NCI-H1105 treated with DMSO at 0.1 percent for 48 hours (cell line): Measurements from ENCODE around the gene LOXL4.

Source experiments
- DNase-seq: peaks from one replicate; lab custom pipeline; 2025; lab: John Stamatoyannopoulos, UW

The LOXL4 gene

DNA sequence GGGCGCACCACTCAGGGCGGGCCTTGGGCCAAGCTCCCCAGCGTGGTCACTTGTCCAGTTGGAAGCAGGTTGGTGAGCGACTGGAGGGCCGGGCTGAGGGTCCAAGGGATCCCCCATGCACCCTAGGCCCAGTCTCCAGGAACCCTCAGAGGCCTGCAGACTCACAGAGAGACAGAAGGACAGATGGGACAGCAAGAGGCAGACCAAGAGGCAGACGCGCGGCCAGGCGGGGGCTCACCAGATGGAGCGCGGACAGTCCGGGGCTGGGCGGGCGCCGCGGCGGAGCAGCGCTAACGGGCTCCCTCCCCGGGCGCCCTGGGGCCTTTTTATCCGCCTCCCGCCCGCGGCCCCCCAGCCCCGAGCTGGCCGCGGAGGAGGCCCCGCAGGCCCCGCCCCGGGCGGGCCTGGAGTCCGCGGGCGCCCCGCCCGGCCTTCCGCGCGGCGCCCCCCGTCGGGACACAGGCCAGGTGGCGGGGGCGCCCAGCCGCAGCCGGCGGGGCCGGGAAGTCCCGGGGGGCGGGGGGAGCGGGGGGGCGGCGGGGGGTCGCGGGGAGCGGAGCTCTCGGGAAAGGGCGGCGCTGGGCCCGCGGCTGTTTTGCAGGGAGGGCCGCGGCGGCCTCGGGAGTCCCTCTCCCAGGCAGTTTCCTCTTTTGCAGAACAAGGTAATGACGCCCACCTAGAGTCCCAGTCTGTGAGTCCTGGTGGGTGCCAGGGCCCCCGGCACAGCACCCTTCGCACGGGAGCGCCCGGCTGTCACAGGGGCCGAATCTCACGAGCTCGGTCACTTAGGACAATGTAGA, at the start of gene LOXL4:
Gene LOXL4, minus strand, starts transcription at position 301 of the 800 bp plus-strand sequence. CDS start 5,175 bp downstream, outside the sequence.
- DNase-seq: no peak

DNA sequence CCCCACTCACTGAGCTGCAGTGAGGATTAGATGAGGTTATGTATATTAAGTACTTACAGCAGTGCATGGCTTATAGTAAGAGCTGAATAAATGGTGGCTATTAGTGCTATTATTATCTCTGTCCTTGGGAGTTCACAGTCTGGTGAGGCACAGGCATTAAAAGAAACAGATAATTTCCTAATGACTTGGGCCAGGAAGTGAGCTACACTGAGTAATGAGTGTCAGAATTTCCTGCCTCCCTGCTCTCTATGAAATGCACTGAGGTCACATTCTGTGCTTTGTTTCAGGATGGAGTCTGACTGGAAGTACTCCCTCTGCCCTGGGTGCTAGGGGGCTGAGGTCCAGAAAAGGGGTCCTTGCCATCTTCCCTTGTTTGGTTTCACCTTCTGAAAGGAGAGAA, 48.7 kb upstream of the LOXL4 start:
- DNase-seq: no peak

DNA sequence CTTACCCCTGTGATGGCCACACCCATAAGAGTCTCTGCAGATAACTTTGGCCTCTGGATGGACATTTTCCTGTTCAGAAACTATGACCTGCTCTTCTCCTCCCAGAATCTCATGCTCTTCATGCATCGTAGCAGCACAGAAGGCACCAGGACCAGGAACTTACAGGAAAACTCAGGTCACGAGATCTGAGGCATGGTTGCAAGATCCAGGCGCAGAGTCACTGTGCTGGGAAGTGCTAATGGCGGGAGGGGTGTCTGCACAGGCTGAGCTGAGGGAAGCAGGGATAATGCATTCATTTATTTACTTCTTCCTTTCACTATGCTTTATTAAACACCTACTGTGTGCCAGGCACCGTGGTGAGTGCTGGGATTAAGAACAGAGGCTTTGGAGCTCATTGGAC, 48.2 kb upstream of the LOXL4 start:
- no peak for DNase-seq

DNA sequence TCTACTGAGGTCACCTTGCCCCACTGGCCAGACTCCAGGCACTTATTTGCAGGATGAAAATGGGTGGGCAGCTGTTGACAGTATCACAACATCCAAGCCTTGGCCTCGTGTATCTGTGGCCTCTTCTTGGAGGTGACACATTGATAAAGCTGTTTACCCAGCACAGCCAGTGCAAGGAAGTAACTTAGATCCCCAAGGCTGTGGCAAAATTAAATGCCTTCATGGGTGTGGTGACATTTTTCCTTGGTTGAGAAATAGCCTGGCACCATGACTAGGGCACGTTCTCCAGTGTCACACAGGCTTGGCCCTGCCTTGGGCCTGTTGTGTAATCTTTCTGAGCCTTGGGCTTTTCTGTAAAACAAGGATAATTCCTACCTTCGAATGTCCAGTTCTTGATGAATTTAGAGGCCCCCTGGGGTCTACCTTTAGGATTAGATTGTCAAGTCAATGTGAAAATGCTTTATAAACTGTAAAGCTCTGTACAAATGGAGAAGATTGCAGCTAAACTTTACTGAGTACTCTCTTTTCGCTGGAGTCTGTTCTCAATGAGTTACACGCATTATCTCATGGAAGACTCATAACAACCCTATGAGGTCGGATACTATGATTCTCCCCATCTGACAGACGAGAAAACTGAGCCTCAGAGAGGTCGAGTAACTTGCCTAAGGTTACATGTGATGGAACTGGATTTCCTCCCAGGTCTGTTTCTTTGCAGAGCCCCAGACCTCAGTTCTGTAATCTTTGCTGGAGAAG, 46.7 kb upstream of the LOXL4 start:
- no peak for DNase-seq

DNA sequence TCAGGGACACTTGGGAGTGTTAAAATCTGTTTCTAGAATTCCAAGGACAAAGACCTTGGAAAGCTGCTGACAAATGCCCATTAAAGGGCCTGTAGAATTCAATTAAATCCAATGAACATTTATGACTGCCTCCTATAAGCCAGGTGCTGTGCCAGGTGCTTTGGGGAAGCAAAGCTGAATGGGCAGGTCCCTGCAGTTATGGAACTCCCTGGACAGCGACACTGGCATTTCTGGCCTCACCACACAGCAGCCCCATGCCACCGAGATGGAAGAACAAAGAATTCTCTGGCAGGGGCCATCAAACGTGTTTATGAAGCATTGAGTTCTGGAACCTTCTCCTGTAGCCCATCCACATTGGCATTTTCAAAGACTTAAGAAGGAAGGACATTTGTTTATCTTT, 45.6 kb upstream of the LOXL4 start:
- no peak for DNase-seq

DNA sequence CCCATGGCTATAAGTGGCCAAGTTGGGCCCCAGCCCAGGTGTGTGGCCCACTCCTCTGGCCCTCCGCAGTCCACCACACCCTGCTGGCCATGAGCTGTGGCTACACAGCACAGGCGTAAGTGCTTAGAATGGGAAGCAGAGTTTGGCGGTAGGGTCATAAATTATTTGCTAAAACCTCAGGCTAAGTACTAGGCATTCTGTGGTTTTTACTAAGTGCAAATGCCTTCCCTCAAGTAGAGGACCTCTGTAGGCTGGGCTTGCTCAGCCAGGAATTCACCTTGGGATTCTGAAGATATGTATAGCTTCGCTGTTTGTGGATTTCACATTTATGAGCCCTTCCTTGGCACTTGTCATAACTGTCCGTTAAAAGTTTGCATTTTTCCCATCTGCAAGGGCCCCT, 44.8 kb upstream of the LOXL4 start:
- no peak for DNase-seq

DNA sequence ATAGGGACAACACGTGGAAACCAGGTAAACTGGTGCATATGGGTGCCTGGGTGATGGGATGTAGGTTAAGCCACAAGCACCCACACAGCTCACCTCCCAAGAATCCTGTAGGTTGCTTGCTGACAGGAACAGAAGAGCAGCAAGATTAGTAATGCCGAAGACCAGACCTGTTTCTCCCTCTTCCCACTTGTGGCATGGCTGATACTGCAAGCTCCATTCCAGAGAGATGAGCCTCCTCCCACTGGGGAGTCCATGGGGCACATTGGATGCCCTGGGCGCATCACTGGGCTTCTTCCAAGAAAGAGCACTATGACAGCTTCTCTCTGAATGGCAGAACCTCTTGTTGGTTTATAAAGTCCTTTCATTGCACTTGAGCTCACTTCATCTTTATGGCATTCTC, 44.4 kb upstream of the LOXL4 start:
- DNase-seq: no peak

DNA sequence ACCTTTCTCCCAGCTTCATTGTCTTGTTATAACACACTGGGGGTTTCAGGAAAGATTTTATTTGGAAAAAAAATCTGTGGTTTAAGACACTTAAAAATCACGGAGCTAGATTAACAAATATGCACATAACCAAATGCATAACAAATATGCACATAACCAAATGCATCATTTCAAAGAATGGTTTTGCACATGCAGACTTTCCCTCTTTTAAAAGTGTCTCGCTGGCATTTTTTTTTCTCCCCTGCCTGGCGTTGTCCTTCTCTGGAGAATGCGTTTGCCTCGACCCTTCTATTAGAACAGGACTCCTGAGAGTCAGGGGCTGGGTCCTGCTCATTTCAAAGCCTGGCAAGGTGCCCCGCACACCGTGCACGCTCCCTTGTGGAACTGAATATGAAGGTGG, 42.7 kb upstream of the LOXL4 start:
- DNase-seq: no peak

DNA sequence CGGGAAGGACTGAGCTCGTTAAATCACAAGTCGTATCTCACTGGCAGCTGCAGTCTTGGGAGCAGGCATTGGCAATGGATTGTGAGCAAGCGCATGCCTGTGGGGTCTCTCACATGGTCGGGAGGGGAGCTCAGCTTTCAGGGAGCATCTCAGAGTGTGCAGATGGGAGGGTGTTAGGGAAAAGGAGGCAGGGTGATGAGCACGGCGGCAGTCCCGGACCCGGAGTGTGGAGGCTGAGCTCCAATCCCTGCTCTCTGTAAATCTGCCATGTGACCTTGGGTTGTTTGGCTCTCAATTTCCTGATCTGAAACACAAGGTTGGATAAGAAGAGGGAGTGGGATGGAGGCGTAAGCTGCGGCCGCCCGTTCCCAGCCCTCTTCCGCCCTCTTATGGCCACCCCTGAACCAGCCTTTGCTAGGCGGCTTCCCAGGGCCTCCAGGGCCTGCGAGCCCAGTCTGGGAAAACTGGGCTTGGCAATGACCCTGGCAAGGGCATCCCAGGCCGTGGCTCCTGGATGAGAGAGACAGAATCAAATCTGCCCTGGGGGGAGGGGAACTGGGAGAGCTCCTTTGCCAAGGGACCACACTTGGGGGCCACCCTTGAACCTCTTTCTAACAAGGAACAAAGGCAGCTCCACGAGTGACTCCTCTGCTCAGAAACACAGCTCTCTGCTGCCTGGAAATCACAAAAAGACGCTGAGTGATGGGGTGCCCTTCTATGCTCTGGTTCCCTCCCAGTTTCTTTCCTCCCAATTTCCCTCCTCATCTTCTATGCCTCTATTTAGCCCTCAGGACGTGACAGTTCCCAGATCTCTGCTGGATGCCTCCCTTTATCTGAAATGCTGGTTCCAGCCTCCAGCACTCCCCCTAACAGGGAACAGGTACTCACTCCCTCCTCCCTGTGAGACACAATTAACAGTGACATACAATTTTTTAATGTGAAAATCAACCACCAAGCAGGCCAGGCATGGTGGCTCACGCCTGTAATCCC, 41.7 kb upstream of the LOXL4 start:
- DNase-seq: no peak

DNA sequence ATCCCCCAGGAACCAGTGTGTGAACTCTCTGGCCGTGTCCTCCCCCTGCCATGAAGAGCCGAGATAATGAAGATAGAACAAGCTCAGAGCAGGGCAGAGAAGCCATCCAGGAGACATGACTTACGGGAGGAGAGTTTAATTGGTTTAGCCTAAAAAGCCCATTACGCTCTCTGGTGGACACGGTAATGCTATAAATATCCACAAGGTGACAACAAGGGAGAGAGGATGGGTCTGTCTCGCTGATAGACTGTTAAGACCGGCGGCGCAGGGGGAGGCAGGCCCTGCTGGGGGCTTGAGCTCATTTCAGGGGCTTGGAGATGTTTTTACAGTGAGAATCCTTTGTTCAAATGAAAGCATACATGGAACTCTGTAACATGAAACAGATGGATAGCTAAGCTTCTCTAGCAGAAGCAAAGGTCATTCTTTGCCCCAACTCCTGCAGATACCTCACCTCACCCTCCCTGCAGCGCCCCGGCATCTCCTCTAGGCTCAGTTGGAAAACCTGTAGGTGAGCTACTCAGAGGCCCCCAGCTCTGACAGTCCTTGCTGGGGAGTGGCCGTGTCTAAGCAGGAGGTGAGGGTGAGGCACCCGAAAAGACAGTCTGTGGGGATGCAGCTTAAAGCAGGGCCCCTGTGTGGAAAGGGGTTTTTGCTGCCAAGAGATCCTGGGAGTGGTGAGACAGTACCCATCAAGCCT, 40.8 kb upstream of the LOXL4 start:
- DNase-seq: no peak

DNA sequence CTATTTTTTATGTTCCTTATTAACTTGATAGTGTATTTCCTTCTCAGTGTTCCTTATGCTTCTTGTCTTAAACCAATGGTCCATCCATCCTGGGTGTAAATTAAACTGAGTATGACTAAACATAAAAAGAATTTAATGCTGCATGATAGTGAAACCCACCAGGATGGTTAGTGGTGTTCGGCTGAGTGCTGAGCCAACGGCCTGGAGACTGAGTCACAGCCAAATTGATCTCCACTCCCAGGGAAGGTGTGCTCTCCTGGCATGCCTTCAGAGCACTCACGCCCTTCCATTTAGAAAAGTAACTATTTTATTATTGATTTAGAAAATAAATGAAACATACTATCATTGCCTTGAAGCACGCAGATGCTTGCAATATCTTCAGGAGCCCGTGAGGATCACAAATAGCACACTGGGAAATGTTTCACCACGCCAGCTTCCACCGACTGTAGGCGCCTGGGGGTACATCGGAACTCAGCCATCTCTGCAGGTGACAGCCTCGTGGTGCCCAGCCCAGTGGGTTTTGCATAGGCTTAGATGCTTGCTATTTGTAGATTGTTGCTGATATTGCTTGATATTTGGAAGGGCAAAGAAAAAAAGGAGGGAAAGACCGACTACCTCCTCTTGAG, 40.0 kb upstream of the LOXL4 start:
- no peak for DNase-seq

DNA sequence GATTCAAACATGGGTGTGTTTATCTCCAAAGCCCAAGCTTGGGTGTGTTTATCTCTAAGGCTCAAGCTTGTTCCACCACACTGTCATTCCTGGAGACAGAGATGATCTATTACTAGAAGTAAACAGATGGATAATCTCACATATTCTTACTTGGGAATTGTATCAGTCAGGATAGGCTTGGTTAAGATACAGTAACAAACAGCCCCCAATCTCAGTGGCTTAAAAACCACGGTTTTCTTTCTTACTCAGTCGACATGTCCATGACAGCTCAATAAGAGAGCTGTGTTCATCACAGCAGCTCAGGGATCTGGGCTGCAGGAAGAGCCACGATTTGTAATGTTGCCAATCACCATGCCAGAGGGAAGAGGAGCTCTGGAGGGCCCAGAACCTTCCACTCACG, 38.5 kb upstream of the LOXL4 start:
- DNase-seq: no peak

DNA sequence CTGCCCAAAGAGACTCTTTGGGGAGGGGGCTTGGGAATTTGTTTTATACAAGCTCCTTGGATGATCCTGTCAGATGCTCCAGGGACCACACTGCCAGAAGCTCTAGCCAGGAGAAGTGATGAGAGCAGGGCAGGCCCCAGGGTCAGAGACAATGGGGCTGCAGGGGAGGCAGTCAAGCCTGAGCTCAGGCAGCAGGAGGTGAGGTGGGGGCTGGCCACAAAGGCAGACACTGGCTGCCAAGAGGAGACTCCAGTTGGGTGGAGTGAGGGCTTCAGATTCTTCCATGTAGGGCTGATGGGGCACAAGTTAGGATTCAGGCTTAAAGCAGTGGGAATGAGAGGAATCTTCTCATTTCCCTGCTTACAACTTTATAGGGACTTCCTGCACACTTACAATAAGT, 35.6 kb upstream of the LOXL4 start:
- DNase-seq: no peak

DNA sequence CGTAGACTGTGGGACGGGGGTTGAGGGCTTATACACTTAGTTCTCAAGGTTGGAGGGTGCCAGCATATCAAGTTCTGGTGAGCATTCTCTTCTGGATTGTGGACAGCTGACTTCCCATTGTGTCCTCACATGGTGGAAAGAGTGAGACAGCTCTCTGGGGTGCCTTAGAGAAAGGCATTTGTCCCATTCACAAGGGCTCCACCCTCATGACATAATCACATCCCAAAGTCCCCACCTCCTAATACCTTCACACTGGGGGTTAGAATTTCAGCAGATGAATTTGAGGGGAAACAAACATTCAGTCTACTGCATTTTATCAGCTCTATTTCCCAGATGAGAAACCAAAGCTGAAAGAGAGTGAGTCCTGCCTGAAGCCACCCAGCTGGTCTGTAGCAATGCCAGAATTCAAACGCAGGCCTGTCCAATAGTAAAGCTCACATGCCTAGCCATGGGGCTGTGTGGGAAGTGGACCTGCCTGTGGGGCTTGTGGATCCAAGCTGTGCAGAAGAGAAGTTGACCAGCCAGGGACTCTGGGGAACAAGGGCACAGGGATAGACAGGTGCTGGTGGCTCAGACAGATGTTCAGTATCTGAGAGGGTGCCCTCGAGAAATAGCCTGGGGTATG, 34.9 kb upstream of the LOXL4 start:
- no peak for DNase-seq

DNA sequence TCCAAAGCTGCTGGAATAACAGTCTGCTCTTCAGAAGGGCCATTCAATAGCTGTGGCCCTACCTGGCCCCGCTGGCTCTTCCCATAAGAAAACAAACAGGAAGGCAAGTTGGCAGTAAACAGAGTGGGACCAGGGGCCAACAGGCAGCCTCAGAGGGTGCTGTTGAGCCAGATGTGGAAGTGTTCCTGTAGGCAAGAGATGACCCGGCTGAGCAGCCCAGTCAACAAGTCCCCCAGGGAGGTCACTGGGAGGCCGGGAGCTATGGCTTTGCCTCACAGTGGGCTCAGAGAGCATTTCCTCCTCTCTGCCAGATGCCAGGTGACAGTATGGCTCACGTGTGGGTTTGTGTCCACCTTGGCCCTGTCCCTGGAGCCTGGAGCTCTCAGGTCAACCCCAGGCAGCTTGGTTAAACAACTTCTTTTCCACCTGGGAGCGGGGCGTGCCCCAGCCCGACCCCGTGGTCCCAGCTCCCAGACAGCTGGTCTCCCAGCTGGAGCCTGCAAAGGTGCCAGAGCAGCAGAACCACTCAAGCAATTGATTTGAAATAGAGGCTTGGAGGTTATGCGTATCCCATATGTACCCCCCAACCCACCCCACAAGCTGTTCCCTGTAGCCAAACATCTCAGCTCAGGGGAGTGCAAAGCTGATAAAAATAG, 33.8 kb upstream of the LOXL4 start:
- no peak for DNase-seq

DNA sequence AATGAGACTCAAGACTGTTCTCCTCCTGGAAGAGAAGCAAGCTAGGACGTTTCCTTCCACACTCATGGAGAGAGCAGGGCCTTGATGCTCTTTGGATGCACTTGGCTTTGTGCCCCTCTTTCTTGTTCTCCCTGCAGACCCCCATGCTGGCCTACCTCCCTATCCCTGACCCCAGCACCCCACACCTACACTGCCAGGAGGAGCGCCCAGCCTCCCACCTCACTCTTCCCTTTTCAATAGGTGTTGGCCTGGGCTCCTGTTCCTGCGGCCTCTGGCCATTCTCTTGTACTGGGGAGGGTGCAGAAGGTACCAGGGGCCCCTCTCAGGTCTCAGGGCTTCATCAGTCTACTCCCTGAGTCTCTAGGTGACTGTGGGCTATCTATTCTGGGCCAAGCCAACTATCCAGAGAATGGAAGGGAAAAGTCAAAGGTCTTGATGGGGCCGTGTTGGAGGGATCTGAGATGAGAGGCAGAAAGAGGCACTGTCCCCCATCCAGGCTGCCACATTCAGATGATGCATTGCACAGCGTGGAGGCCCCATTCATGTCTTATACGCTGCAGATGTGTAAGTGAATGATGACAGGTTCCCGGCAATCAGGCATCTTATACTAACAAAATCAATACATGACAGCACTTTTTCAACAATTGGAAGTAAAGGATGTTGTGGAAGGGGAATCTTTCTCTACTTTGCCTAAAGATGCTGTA, 32.7 kb upstream of the LOXL4 start:
- DNase-seq: no peak

DNA sequence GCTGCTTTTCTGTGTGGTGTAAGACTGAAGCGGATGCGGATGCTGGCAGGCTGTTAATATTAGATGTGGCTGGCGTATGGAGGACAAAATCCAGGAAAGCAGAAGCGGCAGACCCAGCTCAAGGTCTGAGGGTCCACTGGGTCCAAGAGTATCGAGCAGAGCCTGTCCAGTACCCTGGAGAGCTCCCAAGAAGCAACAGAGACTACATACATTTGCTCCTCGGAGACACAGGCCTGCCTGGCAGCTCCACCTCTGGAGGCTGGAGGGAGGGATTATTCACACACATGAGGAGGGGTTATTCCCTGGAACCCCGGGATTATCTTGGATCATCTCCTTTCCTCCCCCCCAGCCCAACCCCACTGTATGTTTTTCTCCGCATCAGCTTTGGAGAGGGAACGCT, 31.3 kb upstream of the LOXL4 start:
- DNase-seq: no peak

DNA sequence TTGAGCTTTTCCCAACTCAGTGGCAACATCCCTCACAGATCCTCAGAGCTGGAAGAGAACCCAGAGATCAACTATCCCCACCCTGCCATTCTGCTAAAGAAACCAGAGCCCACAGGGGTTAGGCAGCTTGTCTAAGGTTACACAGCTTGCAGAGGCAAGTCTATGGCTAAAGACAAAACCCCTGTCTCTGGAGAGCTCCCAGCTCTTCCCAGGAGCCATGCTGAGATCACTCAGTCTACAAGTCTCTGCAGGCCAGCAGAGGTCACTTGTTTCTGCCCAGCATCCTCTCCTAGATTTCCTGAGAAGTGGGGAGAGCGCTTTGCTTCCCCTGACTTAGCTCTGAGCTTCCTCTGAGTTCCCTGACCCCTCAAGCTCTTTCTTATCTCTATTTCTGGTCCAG, 28.5 kb upstream of the LOXL4 start:
- no peak for DNase-seq

DNA sequence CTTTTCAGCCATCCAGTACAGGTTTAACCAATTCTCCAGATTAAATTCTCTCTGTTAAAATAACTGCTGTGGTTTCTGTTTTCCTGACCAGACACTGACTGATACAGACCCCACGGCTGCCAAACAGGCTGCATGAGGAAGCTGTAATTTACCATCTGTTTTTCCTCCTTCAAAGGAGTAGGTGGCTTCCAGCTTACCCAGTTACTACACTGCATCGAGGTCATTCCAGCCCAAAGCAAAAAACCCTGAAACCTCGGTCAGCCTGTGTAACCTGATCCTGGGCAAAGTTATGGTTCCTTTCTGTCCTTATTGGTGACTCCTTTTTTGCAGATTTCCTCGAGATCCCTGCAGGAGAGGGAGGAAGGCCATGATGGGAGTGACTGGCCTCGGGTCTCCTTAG, 27.9 kb upstream of the LOXL4 start:
- DNase-seq: no peak

DNA sequence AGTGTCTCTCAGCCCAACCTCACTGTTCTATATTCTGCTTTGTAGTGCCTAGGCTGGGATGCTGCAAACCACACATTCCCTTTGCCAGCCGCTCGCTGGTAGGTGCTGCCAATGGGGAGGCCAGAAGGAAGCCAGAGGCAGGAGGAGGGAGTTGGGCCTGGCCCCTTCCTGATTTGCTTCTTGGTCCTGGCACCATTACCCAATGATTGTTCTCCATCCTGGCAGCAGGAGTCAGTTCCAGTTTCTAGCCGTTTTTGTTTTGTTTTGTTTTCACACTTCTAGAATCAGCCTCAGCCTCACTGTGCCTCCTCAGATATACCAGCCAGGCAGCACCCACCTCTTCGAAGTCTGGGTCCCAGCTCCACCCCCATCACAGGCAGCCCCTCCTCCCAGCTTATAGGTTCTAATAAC, 27.4 kb upstream of the LOXL4 start:
- no peak for DNase-seq
